Stimulated activated CD8-positive, alpha-beta memory T cell treated with anti-CD3 and anti-CD28 coated beads, Interleukin-15, amount 100 ng/mL, for 1 hour (primary cell): ENCODE measurements around the gene CDH4.

ENCODE experiments used
- DNase-seq: peaks from one replicate; pipeline ENCODE4 v3.0.0-alpha.2; 2020; ENCODE audit warnings: low read depth

The CDH4 gene

GRCh38 chr20:61766921-61767610 lies 515.0 kb downstream of the CDH4 start:
- DNase-seq, result no peak

- no peak for DNase-seq
Measured at GRCh38 chr20:61767761-61768494, 515.9 kb downstream of the CDH4 start.

DNA sequence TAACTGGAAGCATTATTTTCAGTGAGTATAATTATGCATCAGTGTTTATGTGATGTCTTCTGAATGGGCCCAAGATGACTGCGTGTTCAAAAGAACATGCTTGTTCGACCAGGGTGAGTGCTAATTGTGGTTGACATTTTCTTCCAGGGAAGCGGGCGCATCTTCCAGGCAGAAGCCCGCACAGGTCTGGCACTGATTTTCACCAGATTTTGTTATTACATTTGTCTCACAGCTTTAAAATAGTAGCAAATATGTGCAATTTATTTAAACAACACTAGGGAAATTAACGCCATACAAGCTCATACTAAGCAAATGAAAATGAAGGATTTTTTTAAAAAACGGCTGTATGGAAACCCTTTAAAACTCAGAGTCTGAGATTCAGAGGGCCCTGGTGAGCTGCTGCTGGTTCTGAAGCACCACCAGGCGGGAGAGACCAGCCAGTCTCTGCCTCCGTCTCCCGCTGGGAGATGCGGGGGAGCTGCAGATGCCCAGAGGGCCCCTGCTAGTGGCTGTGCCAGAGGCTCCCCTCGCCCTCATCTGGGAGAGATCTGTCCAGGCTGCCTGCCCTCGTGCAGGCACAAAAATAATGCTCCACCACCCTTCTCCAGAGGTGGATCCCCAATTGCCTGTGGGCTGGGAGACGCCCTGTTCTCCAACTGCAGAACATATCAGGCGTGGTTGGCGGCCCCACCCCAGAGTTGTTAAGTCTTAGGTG lies 516.7 kb downstream of the CDH4 start:
- no peak for DNase-seq

GRCh38 chr20:61769286-61769832 lies 517.3 kb downstream of the CDH4 start:
- no peak for DNase-seq

GRCh38 chr20:61770113-61770585 lies 518.1 kb downstream of the CDH4 start:
- no peak for DNase-seq

DNA sequence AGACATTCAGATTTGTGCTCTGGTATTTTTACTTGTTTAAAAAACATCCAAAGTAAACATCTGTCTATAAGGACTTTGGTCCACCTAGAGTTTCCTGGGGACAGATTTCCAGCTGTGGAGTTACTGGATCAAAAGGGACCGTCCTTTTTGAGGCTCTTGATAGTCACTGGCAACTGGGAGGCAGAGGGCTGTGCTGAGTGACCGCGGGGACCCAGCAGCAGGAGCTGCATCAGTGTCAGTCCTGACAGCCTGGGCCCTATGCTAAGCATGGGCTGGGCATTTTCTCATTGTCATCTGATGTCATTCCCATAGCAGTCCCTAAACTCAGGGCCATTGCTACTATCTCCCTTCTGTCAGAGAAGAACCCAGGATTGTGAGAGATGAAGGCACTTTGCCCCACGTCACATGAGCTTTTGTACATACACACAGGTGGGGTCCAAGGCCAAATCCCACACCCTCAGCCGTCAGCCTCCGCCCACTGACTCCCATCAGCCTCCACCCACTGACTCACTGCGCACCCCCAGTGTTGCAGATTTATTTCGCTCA lies 519.8 kb downstream of the CDH4 start:
- no peak for DNase-seq

DNA sequence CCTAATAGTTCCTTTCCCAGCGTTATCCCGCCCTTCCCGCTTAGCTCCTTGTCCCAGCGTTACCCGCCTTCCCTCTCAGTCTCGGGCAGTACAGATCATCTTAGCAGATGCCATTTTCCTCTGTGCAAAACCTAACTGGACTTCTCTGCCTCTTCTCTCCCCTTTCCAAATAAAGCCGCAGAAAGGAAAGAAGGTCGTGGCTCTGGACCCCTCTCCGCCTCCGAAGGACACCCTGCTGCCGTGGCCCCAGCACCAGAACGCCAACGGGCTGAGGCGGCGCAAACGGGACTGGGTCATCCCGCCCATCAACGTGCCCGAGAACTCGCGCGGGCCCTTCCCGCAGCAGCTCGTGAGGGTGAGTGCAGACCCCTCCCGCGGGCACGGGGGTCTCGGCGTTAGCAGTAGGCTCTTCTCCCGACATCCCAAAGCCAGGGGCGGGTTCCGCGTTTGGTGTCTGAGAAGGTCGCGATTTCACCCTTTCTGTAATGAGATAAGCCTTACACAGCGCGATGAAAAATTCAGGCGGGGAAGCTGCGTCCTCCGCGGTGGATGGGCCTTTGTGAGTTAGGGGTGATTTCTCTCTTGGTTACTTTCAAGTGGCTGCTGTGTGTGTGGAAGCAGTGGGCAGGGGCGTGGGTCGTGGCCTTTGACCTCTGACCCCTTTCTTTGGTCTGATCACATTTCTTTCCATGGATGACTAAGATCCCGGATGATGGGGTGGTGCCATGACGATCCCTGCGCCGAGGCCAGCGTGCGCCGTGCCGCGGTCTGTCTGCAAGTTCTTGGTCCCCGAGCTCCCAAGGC lies 521.0 kb downstream of the CDH4 start:
- DNase-seq, result no peak

DNA sequence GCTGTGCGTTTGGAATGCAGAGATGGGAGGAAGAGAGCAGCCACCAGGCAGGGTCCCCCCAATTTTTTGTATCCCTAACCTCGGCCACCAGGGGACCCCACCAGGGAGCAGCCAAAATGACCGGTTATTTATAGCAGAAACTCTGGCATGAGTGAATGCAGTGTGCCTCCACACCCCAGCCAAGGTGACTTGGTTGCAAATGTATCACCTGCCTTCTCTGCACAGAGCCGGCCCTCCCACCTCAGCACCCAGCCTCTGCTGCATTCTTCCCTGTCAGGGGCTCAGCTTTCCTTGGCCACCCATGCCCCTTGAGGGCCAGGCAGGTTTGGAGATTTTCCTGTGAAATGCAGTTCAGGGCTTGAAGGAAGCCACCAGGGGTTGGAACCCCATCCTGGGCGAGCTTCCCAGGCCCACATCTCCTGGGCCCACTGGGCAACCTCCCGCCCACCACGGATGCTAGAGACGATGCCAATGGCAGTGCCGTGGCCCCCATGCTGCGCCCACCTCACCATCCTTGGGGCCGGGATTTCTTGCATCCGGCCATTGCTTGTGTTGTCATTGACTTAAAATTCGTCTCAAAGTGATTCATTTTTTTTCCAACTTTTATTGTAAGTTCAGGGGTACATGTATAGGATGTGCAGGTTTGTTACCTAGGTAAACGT lies 522.0 kb downstream of the CDH4 start:
- no peak for DNase-seq

GRCh38 chr20:61775423-61775822 lies 523.4 kb downstream of the CDH4 start:
- no peak for DNase-seq

DNA sequence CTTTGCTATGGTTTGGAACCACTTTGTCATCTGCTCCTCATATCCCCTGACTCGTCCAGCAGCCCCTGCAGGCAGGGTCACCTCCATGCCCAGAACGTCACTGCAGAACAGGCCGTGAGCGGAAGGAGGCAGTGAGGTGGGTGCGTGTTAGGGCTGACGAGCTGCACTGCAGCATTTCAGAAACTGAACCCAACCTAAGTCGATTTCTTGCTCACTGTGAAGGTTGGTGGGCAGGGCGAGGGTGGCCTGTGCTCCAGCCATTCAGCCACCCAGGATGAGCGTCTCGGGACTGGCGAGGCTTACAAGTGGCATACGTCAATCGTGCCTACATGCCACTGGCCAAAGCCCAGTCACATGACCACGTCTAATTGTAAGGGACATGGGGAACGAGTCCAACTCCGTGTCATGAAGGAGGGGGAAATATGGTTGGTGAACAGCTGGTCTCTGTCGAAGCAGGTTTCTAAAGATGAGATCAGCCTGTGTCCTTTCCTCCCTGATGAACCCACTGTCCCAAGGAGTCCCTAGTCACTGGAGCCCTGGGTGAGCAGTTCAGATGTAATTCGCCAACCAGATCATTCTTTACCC lies 524.5 kb downstream of the CDH4 start:
- no peak for DNase-seq

DNA sequence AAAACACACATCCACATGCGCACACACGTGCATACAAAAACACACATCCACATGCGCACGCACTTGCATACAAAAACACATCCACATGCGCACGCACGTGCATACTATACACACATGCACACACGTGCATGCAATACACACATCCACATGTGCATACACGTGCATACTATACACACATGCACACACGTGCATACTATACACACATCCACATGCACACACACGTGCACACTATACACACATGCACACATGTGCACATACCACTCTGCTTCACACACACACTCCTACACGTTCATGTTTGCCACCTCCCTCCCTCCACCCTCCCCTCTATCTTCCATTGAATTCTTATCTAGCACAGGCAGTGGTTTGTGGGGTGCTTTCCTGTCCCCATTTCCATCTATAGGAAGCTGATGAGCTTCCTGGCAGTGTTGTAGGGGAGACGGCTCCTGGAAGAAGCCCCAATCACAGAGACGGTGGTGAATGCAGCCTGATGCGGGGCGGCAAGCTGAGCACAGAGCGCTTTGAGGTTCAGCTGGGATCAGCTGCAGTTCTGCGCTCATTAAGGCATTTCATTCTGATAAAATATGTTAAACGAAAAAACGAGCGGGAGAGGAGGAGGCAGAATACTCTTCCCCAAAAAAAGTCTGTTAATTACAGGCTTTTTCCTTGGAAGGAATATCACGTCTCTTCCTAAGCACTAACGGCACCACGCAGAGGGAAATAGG lies 525.9 kb downstream of the CDH4 start:
- no peak for DNase-seq

DNA sequence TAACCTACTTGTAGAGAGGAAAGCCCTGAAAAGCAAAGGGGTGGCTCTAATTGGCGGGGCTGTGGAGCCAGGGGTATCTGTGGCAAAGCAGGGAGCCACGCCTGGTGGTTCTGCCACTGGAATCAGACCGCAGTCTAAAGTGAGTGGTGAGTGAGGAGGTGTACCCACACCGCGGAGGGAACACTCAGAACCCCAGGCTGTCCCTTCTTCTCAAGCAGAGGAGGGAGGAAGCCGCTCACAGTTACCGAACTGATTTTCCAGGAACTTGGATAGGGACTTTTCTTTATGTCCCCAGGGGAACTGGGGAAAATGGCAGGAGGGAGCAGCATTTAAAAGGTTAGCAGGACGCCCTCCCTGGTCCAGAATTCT lies 526.4 kb downstream of the CDH4 start:
- no peak for DNase-seq

DNA sequence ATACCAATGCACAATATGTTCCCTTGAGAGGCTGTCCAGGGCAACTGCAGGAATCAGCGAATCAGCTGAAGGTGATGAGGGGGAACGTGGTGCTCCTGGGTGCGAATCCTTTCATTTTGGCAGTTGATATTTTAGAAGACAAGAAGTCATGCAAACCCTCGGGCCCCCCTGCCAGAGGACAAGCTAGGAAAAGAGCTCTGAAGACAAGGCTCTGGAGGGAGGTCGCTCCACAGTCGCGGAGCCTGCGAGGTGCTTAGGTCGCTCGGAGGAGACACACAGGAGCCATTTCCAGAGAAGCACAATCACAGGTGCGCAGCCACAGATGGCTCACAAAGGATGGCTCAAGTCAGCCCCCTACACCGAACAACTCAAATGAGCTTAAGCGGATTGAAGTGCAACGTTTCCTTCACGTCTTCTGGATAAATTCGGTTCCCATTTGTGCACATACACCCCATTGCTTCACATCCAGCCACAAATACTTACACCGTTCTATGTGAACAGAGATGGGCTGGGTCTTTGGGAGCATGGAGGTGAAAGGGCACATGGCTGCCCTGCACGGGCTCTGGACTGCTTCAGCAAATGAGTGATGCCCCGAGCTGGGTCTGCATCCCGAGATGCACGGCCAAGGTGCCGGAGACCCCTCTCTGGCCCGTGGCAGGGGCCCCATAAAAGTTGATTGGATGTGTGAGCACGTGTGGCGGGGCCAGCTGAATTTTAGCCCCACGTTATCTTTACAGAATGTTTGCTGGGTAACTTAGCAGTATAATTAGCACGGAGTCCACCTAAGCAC lies 527.3 kb downstream of the CDH4 start:
- DNase-seq, result no peak

GRCh38 chr20:61780066-61780465 lies 528.0 kb downstream of the CDH4 start:
- DNase-seq, result no peak

GRCh38 chr20:61784801-61785566 lies 532.9 kb downstream of the CDH4 start:
- no peak for DNase-seq

- no peak for DNase-seq
Measured at GRCh38 chr20:61785567-61785816, 533.4 kb downstream of the CDH4 start.

GRCh38 chr20:61786230-61786629 lies 534.2 kb downstream of the CDH4 start:
- no peak for DNase-seq

GRCh38 chr20:61788343-61788742 lies 536.3 kb downstream of the CDH4 start:
- DNase-seq, result no peak

DNA sequence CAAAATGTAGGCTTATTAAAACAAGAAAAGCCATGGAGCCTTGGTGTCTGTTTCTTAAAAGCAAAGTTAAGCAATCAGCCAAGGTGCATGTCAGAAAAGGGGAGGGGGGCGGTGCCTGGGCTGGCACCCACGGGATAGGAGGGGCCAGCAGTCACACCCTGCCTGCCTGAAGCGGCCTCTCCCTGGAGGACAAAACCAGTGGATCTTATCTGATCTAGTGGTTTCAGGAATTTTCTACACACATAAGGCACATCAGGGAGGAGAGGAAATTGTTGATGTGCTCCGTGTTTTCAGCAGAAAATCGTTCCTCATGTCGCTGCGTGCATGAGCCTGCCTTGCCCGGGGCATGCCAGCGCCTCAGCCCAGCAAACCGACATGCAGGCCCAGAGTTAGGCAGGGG lies 537.3 kb downstream of the CDH4 start:
- no peak for DNase-seq
